ENCODE results near the gene CNTROB. TPM values are rescaled to one million over a fixed set of nuclear protein-coding genes. Genes with fewer than 3 reads are reported as not detected.

CNTROB gene
- total RNA-seq, 1 experiment from 2014 or later = 27.5 TPM

- H3K4me3 ChIP-seq (ENCODE audit: low read length) = no peak overlapping the region
- no peak for TF ChIP-seq CTCF (conservative IDR thresholded peaks at IDR 0.05; ENCODE audit: low read depth, low read length)
- TF ChIP-seq EZH2phosphoT487 (IDR thresholded peaks at IDR 0.05; ENCODE audit: borderline replicate concordance, low read length) = no peak
- TF ChIP-seq EZH2 (IDR thresholded peaks at IDR 0.05; ENCODE audit: low read length, unreplicated experiment) = no peak
- ChIA-PET POLR2A (ENCODE audit: unreplicated experiment) (no interaction called here), CTCF (no interaction called here)
- H3K9ac ChIP-seq (ENCODE audit: low read length) = no peak overlapping the region
- H3K4me2 ChIP-seq (ENCODE audit: low read length) = no peak overlapping the region
- no peaks in the 10 kb centered on the region for H3K79me2 ChIP-seq (ENCODE audit: low read length)
- DNase-seq (no peak), ATAC-seq (no peak)
- no peak overlapping the region for H3K27ac ChIP-seq (ENCODE audit: low read length)
- H3F3A ChIP-seq (ENCODE audit: low read length, unreplicated experiment) = no peaks in the 10 kb centered on the region
- H3K9me3 ChIP-seq (ENCODE audit: low read length) = no peaks in the 10 kb centered on the region
- H4K20me1 ChIP-seq (ENCODE audit: low read length) = no peaks in the 10 kb centered on the region
- intact Hi-C loops (cut with micrococcal nuclease) = no loop called here
- H3K27me3 ChIP-seq (ENCODE audit: low read length) = no peaks in the 10 kb centered on the region
- H3K4me1 ChIP-seq (ENCODE audit: insufficient read depth, low read length) = peaks cover 4% of the 10 kb centered on the region
- BruUV-seq (replicated peaks) = no TSS peak
- H2AFZ ChIP-seq (ENCODE audit: low read length) = no peak overlapping the region
- H3K9me2 ChIP-seq (replicated peaks; ENCODE audit: low read length) = no peaks in the 10 kb centered on the region
- no peaks in the 10 kb centered on the region for H3K36me3 ChIP-seq (ENCODE audit: low read depth, low read length)
These were observed 23.6 kb downstream of the CNTROB start for GRCh38 chr17:7955414-7956227.

- H2AFZ ChIP-seq (ENCODE audit: low read length) = no peak overlapping the region
- TF ChIP-seq EZH2phosphoT487 (IDR thresholded peaks at IDR 0.05; ENCODE audit: borderline replicate concordance, low read length) (no peak), EZH2 (IDR thresholded peaks at IDR 0.05; ENCODE audit: low read length, unreplicated experiment) (no peak), CTCF (conservative IDR thresholded peaks at IDR 0.05; ENCODE audit: low read depth, low read length) (no peak)
- no TSS peak for BruUV-seq (replicated peaks)
- H3F3A ChIP-seq (ENCODE audit: low read length, unreplicated experiment) = no peaks in the 10 kb centered on the region
- no peaks in the 10 kb centered on the region for H3K9me2 ChIP-seq (replicated peaks; ENCODE audit: low read length)
- H3K79me2 ChIP-seq (ENCODE audit: low read length) = no peaks in the 10 kb centered on the region
- intact Hi-C loops (cut with micrococcal nuclease) = no loop called here
- ChIA-PET POLR2A (ENCODE audit: unreplicated experiment) (no interaction called here), CTCF (no interaction called here)
- H3K27me3 ChIP-seq (ENCODE audit: low read length) = no peaks in the 10 kb centered on the region
- H3K9ac ChIP-seq (ENCODE audit: low read length) = no peak overlapping the region
- no peak overlapping the region for H3K4me3 ChIP-seq (ENCODE audit: low read length)
- peaks cover 4% of the 10 kb centered on the region for H3K4me1 ChIP-seq (ENCODE audit: insufficient read depth, low read length)
- H3K4me2 ChIP-seq (ENCODE audit: low read length) = no peak overlapping the region
- no peaks in the 10 kb centered on the region for H3K9me3 ChIP-seq (ENCODE audit: low read length)
- H3K27ac ChIP-seq (ENCODE audit: low read length) = no peak overlapping the region
- ATAC-seq (no peak), DNase-seq (no peak)
- H3K36me3 ChIP-seq (ENCODE audit: low read depth, low read length) = no peaks in the 10 kb centered on the region
- no peaks in the 10 kb centered on the region for H4K20me1 ChIP-seq (ENCODE audit: low read length)
These were observed 24.4 kb downstream of the CNTROB start for GRCh38 chr17:7956228-7956965.

All from PC-3 (cell line).